Pulmonary artery endothelial cell (primary cell): Measurements from ENCODE around the gene EEFSEC. TPM values are rescaled to one million over a fixed set of nuclear protein-coding genes. Genes with fewer than 3 reads are reported as not detected.

ENCODE experiments used
- DNase-seq: peaks from one replicate; pipeline ENCODE4 v3.0.0-alpha.2; 2011; ENCODE audit warnings: low read depth, low spot score
- total RNA-seq: library from RNA; depleted of rRNA; stranded (reverse); fragments of >200 nt; gene quantifications from 2 replicates; pipeline ENCODE4 v1.2.3, GENCODE V29; 2014

EEFSEC gene
- total RNA-seq, 1 donor from 2014 or later, result 4.5 TPM

GRCh38 chr3:128271536-128272332, 118.5 kb downstream of the EEFSEC start:
- DNase-seq, result no peak

GRCh38 chr3:128273109-128273840, 120.0 kb downstream of the EEFSEC start:
- DNase-seq, result no peak

GRCh38 chr3:128273841-128274573, 120.7 kb downstream of the EEFSEC start:
- DNase-seq, result no peak

- peak; percentile 76 for DNase-seq
These were observed 121.6 kb downstream of the EEFSEC start for GRCh38 chr3:128274837-128275236.

- DNase-seq, result no peak
These were observed 122.2 kb downstream of the EEFSEC start for GRCh38 chr3:128275316-128276145.

- DNase-seq, result no peak
These were observed 122.8 kb downstream of the EEFSEC start for GRCh38 chr3:128276146-128276435.

- no peak for DNase-seq
These were observed 123.4 kb downstream of the EEFSEC start for GRCh38 chr3:128276577-128277183.

- DNase-seq, result no peak
These were observed 124.2 kb downstream of the EEFSEC start for GRCh38 chr3:128277378-128278069.

GRCh38 chr3:128278130-128278529, 124.8 kb downstream of the EEFSEC start:
- no peak for DNase-seq

- no peak for DNase-seq
These were observed 125.7 kb downstream of the EEFSEC start for GRCh38 chr3:128278761-128279600.

- no peak for DNase-seq
These were observed 126.3 kb downstream of the EEFSEC start for GRCh38 chr3:128279601-128279880.

GRCh38 chr3:128280481-128281052, 127.3 kb downstream of the EEFSEC start:
- no peak for DNase-seq

- DNase-seq, result no peak
These were observed 127.8 kb downstream of the EEFSEC start for GRCh38 chr3:128281056-128281455.

GRCh38 chr3:128281461-128282367, 128.4 kb downstream of the EEFSEC start:
- no peak for DNase-seq

GRCh38 chr3:128282380-128283196, 129.3 kb downstream of the EEFSEC start:
- no peak for DNase-seq

GRCh38 chr3:128283421-128283820, 130.1 kb downstream of the EEFSEC start:
- no peak for DNase-seq
